ENCODE results near the gene TBKBP1. TPM values are rescaled to one million over a fixed set of nuclear protein-coding genes. Genes with fewer than 3 reads are reported as not detected.

TBKBP1 gene
- total RNA-seq, 2 experiments from 2014 or later: 6.2 to 6.7 TPM

DNA sequence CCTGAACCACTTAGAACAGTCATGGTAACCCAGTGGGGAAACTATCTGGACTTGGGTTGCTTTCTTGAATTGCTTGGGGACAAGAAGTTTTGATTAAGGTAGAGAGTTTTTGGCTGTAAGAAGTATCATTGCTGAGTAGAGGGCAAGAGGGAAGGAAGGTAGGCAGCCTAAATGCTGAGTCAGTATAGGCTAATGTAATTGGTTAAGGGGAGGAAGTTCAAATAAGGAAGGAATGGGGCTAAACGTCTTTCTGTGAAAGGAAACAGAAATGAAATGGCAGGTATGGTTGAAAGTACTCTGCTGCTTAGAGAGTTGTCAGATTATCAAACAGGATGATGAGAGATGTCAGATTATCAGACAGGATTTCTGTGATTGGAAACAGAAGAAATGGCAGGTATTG is 23.9 kb upstream of the TBKBP1 start:
- CTCF ChIA-PET: interaction anchor here (0.6 to 1.3 kb wide), 2 partner anchors 13 to 21 kb away, joined by 5 to 6 read pairs; partner anchors contain the start of gene KPNB1

DNA sequence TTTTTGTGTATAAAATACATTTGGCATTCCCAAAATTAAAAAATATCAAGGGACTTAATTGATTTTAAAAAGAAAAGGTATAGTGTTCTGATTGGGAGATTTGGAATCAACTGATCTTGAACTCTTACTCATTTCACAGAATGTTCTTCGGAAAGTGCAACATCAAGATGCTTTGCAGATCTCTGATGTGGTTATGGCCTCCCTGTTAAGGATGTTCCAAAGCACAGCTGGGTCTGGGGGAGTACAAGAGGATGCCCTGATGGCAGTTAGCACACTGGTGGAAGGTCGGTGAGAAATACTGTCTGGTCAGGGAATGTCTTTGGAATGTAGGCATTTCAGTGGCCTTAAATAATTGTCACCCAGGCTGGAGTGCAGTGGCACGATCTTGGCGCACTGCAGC is 19.5 kb upstream of the TBKBP1 start:
- ChIA-PET CTCF (interaction anchor here (0.6 to 1.7 kb wide), 3 partner anchors 25 to 111 kb away, joined by 3 to 4 read pairs (median 4); no protein-coding TSS in a partner anchor), POLR2A (interaction anchor here (0.8 kb wide), 1 partner anchor 22 kb away, joined by 4 read pairs; no protein-coding TSS in a partner anchor)

More for the DNA sequence above, 23.9 kb upstream of the TBKBP1 start:
- POLR2A ChIA-PET: interaction anchor here (1.1 kb wide), 1 partner anchor 10 kb away, joined by 3 read pairs; no protein-coding TSS in a partner anchor

DNA sequence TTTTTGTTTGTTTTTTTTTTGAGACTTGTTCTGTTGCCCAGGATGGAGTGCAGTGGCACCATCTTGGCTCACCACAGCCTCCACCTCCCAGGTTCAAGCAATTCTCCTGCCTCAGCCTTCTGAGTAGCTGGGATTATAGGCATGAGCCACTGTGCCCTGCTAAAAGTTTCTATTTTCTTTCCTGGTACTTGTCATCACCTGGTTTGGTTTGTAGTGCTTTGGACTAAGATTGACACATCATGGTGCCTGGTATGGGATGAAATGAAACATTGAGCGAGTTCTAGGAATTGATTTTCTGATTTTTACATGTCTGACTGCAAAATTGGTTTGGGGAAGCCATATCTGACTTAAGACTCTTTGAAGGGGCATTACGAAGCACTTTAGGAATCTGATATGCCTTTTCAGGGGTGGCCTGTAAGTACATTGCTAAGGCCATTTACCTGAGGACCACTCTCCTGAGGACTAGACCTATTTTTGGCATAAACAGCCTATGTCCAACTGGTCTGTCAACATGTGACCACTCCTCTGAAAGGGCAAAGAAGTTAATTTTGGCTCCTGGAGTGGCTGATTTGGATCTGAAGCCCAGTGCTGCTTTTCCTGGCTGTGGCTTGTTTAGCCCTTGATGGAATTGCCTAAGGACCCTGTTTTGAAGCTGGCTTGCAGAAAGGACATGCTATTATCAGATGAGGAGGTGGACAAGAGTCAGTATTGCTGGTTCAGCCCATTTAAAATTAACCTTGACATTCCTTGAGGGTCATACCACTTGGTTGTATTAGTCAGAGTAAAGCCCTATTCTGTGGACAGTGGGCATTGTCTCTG is 18.4 kb upstream of the TBKBP1 start:
- ChIA-PET POLR2A (interaction anchor here (2.1 kb wide), 1 partner anchor 26 kb away, joined by 4 read pairs; the partner anchor contains the start of gene KPNB1), CTCF (interaction anchor here (1.2 to 1.7 kb wide), 2 partner anchors 13 to 110 kb away, joined by 3 read pairs; no protein-coding TSS in a partner anchor)

DNA sequence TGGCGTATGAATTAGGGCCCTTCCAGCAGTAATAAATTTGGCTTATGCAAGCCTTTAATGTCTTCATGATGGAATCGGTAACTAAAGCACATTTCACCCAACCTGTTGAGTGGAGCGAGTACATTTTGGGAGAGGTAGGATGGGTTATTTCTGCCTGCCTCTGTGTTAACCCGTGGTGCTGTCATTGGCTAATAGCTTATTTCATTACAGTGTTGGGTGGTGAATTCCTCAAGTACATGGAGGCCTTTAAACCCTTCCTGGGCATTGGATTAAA is 17.8 kb upstream of the TBKBP1 start:
- ChIA-PET POLR2A (interaction anchor here (0.6 to 2.1 kb wide), 4 partner anchors 11 to 1548 kb away, joined by 3 to 10 read pairs (median 5); partner anchors contain the start of gene KPNB1), CTCF (interaction anchor here (0.6 to 5.4 kb wide), 4 partner anchors 12 to 23 kb away, joined by 3 to 31 read pairs (median 5); no protein-coding TSS in a partner anchor)

DNA sequence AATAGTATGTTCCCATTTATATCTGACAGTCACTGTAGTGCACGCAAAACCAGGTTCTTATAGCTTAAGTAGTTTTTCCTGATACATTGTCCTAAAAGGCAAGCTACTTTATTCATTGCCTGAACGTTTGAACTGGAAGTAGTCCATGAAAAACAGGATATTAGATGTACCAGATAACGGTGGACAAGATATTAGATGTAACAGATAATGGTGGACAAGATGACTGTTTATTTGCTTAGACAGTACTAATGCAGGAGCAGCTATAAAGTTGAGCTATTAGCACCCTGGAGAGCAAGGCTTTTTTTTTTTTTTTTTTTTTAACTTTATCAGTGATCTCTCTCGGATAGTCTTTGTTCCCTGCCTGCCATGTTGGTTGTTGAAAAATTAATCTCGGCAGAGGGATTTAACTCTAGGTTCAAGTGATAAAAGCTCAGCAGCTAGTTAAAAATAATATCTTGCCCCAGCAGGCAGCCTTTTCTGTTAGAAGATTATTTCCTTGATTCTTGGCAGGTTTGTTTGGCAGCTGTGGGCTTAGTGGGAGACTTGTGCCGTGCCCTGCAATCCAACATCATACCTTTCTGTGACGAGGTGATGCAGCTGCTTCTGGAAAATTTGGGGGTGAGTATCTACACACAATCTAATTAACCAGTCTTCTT is 17.3 kb upstream of the TBKBP1 start:
- ChIA-PET POLR2A (interaction anchor here (0.6 to 2.1 kb wide), 4 partner anchors 11 to 1548 kb away, joined by 3 to 10 read pairs (median 5); partner anchors contain the start of gene KPNB1), CTCF (interaction anchor here (0.6 to 5.4 kb wide), 7 partner anchors 12 to 80 kb away, joined by 3 to 31 read pairs (median 5); partner anchors contain the start of gene TBX21)

DNA sequence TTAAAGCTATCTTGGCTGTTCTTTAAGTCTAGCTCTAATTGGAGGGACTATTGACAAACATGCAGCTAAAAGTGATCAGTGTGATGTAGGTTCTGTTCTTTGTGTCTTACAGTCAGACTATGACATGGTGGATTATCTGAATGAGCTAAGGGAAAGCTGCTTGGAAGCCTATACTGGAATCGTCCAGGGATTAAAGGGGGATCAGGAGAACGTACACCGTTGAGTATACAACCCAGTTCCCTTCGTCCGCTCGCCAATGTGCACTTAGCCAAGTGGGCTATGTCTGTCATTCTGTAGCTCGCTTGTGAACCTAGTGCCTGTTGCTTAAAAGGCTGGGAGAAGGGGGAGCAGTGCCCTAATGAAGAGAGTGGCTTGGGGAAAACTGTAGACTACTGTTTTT is 15.8 kb upstream of the TBKBP1 start:
- ChIA-PET CTCF (interaction anchor here (0.8 to 5.4 kb wide), 2 partner anchors 14 to 15 kb away, joined by 3 to 31 read pairs; no protein-coding TSS in a partner anchor), POLR2A (interaction anchor here (0.7 kb wide), 1 partner anchor 58 kb away, joined by 3 read pairs; no protein-coding TSS in a partner anchor)

DNA sequence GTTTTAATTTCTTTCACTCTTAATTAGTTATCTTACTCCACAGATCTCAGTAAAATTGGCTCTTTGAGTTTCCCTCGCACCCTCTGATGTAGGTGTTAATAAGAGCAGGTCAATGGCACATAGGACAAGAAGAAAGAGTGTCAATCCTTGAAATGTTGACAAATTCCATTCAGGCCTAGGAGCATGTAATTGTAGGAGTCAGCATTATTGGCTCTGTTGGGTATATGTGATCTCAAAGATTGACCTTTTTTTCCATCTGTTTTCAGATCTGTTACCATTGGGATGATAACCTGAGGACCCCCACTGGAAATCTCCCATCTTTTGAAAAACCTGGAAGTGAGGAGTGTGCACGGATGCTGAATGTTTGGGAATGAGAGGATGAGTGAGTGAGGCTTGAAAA is 11.8 kb upstream of the TBKBP1 start:
- CTCF ChIA-PET: interaction anchor here (0.7 kb wide), 1 partner anchor 26 kb away, joined by 3 read pairs; no protein-coding TSS in a partner anchor
- POLR2A ChIA-PET: no interaction called here

DNA sequence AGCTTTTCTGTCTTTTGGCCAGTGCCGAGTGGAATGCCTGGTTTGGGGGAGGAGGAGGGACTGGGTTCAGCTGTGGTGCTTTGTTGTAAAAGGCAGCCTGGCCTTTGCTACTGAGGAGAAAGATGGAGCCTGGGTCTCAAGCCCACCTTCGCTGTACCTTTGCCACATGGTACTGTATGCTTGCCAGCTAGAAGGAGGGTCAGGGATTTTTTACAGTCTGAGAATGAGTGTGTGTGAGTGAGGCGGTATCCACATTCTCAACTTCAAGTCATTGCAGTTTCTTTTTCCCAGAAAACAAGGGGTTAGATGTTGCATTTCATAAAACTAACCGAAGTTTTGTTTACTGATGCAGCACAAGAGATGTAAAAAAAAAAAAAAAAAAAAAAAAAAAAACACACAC is 11.2 kb upstream of the TBKBP1 start:
- ChIA-PET CTCF (interaction anchor here (0.6 to 0.7 kb wide), 2 partner anchors 12 to 107 kb away, joined by 3 to 6 read pairs; no protein-coding TSS in a partner anchor), POLR2A (interaction anchor here (0.7 kb wide), 1 partner anchor 19 kb away, joined by 5 read pairs; no protein-coding TSS in a partner anchor)

DNA sequence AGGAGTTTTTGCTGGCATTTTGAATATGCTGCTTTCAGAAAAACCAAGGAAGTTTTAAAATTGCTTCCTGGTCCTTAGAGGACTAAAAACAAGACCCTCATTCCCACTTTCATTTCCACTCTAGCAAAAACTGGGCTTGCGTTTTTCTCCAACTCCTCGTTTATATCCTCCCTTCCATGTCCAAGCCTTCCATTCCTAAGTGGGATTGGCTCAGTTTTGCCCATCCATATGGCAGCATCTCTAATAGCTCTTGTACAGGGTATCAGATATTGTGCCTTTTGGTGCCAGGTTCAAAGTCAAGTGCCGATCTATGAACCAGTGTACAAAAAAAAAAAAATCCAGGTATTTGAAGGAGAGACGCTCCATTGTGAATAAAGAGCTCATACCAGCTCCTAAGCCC is 9.9 kb upstream of the TBKBP1 start:
- POLR2A ChIA-PET: interaction anchor here (0.6 to 1.0 kb wide), 3 partner anchors 9 to 138 kb away, joined by 3 to 8 read pairs (median 3); partner anchors contain the start of gene OSBPL7
- CTCF ChIA-PET: interaction anchor here (0.6 kb wide), 1 partner anchor 73 kb away, joined by 3 read pairs; no protein-coding TSS in a partner anchor

DNA sequence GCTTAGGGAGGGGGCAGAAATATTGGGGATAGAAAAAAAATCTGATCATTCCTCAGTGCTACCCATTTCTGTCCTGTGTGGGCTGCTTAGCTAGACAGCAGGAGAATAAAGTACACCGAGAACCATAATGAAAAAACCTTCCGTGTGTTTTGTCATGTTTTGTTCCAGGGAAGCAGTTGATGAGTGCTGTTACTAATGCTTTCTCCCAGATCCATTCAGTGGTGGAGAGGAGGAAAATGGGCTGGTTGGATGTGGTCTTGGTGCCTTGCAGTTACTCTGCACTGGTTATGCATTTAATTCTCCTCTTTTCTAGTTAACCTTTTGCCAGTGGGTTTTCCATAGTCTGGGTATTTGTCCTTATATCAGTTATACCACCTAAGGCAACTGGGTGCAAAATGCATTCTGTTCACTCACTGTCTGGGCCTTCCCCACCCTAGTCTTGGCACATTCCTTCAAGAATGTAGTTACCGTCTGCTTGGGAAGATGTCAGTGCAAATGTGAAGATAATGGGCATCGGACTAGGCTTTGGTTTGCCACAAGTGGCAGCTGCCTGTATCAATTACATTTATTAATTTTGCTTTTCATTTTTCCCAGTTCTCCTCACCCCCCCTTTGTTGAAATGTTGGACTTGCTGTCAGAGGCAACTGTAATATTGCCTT is 9.3 kb upstream of the TBKBP1 start:
- POLR2A ChIA-PET: interaction anchor here (0.6 to 1.0 kb wide), 3 partner anchors 8 to 137 kb away, joined by 3 to 8 read pairs (median 3); partner anchors contain the start of gene OSBPL7
- CTCF ChIA-PET: no interaction called here

DNA sequence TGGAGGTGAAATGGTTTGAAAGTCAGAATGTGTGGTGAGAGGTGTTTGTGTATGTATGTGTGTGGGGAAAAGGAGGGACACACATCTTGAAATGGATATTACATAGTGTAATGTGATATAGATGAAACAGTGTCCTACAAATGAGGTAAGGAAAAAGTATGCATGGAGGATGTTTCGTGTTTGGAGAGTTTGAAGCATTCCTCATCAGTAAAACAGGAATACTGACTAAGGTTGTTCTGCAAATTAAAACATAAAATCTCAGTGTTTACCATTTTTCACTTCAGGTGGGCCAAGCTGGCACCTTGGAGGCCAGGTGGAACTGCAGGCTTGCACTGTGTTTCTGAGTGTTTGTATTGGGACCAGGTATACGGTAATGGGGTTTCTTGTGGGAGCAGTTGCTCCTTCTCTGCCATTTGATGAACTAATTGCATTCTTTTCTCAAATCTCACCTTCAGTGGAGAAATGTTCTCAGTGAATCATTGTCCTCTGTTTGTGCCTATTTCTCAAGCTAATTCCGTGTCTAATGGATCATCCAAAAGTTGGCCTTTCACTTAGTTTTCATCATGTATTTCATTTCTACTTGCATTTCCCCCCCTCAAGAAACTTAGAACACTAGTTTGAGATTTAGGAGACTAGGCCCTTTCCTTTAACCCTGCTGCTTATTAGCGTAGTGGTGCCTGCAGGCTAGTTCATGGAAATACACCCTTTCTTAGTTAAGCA is 8.2 kb upstream of the TBKBP1 start:
- POLR2A ChIA-PET: no interaction called here
- CTCF ChIA-PET: interaction anchor here (0.6 kb wide), 1 partner anchor 14 kb away, joined by 3 read pairs; no protein-coding TSS in a partner anchor

DNA sequence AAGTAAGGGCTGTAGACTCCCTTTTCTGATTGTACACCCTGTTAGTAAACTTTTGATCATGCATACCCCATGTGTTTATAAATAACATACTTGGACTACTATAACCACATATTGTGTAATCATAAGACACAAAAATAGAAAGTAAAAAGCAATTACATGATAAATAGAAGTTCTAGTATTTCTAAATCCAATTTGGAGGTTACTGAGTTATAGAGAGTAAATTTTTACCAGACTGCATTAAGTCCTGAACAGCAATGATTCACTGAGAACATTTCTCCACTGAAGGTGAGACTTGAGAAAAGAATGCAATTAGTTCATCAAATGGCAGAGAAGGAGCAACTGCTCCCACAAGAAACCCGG is 7.7 kb upstream of the TBKBP1 start:
- ChIA-PET CTCF (interaction anchor here (0.6 kb wide), 1 partner anchor 14 kb away, joined by 3 read pairs; no protein-coding TSS in a partner anchor), POLR2A (no interaction called here)

DNA sequence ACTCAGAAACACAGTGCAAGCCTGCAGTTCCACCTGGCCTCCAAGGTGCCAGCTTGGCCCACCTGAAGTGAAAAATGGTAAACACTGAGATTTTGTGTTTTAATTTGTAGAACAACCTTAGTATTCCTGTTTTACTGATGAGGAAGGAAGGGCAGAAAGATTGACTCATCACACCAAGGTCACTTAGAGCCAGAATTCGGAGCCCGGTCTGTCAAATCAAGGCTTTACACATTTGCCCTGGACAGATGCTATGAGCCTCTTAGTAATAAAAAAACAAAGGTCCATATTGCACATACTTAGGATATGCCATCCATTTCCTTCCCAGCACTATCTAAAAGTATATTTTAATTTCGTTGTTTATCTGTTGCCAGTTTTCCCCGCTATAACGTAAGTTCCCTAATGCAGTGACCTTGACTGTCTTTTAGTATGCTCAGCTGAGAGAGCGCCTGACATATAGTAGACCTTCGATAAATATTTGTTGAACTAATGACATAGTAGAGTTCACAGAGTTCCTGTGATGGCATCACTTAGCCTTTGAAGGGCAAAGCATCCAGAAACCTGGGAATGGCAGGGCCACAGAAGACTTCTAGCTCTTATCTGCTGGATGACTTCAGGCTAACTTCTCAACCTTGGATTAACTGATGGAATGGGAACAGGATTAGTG is 7.2 kb upstream of the TBKBP1 start:
- CTCF ChIA-PET: interaction anchor here (0.8 to 1.9 kb wide), 2 partner anchors 46 to 103 kb away, joined by 3 to 5 read pairs; partner anchors contain the start of gene TBX21
- POLR2A ChIA-PET: interaction anchor here (1.0 to 1.2 kb wide), 2 partner anchors 10 to 14 kb away, joined by 4 to 6 read pairs; no protein-coding TSS in a partner anchor

DNA sequence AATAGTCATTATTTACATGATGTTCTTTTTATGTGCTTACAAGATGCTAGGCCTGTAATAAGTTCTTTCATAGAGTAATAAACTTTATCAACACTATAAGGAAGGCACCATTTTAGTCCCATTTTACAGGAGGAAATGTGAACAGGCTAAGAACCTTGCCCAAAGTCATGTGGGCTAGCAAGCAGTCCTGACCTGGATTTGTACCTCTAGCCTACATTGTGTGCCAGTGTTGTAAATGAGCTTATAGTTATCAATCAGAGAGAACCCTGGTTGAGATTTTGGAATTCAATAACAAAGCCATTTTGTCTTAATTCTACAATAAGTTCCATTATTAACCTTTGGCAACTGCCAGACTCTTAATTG is 6.7 kb upstream of the TBKBP1 start:
- CTCF ChIA-PET: interaction anchor here (0.8 to 1.9 kb wide), 3 partner anchors 11 to 103 kb away, joined by 3 to 5 read pairs (median 3); partner anchors contain the start of gene TBX21
- POLR2A ChIA-PET: interaction anchor here (0.7 to 1.2 kb wide), 3 partner anchors 11 to 60 kb away, joined by 3 to 6 read pairs (median 4); no protein-coding TSS in a partner anchor

DNA sequence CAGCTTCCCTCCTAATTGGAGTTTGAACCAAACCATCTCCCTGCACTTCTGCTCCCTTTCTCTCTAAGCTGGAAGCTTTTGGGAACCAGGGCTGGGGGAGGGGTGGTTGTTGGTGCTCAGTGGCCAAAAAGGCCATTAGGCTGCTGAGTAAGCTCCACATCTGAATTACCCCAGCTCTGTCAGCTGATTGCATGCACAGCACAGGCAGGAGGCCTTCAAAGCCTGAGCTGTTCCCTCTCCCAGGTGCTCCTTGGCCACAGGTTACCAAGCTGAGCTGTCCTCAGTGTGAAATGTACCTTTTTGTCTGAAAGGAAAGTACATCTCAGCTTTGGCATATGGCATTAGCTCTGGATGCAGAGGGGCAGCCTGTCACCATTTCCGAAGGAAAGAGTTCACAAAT is 6.2 kb upstream of the TBKBP1 start:
- POLR2A ChIA-PET: interaction anchor here (0.7 to 1.2 kb wide), 2 partner anchors 11 to 60 kb away, joined by 3 to 6 read pairs; no protein-coding TSS in a partner anchor
- CTCF ChIA-PET: interaction anchor here (0.8 to 1.9 kb wide), 5 partner anchors 10 to 102 kb away, joined by 3 to 5 read pairs (median 3); partner anchors contain the start of gene TBX21

DNA sequence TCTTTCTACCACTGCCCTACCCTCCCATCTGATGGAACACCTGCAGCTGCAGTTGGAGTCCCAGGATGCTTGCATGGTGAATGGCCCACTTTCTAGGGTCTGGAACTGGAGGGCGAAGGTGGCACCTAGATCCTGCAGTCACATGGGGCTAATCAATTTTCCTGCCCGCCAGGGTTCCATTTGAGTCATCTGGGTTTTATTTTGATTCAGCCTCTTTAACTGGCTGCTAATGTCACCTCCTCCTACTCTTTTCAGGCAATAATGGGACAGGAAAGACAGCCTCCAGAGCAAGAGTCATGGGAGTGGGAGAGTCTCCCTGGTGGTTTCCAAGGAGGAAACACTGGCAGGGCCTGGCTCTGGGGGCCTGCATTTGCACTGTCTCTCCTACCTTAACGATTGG is 3.8 kb upstream of the TBKBP1 start:
- POLR2A ChIA-PET: no interaction called here

More for the DNA sequence above, 3.8 kb upstream of the TBKBP1 start:
- CTCF ChIA-PET: interaction anchor here (1.4 kb wide), 1 partner anchor 43 kb away, joined by 7 read pairs; the partner anchor contains the start of gene TBX21

Measured in activated CD8-positive, alpha-beta memory T cell treated with anti-CD3 and anti-CD28 coated beads for 36 hours (primary cell).